ENCODE data around the gene C14orf39. TPM values are rescaled to one million over a fixed set of nuclear protein-coding genes. Genes with fewer than 3 reads are reported as not detected.

Gene C14orf39
- total and polyA plus RNA-seq, 2 of the 13 experiments (the other 11 are each of a cell fraction or from before 2014, with no cell fraction given) = not detected

- BruUV-seq (replicated peaks) = no TSS peak
- Histone ChIP-seq H3K4me3 (replicated peaks in 1 of 3; ENCODE audit: insufficient read depth in 1 of 3, low read depth in 2 of 3, low read length in 3 of 3) (no peak overlapping the region), H3K4me2 (ENCODE audit: low read depth, low read length) (no peak overlapping the region), H3K27ac (ENCODE audit: extremely low read length, insufficient read depth, low read length) (no peak overlapping the region), H3K4me1 (ENCODE audit: insufficient read depth, low read length) (no peaks in the 10 kb centered on the region), H3K9me3 (ENCODE audit: low read length) (no peaks in the 10 kb centered on the region), H3K36me3 (replicated peaks in 1 of 2; ENCODE audit: control insufficient read depth in 1 of 2, insufficient read depth in 2 of 2, low read length in 2 of 2) (no peaks in the 10 kb centered on the region), H3K9ac (ENCODE audit: insufficient read depth, low read depth, low read length) (no peak overlapping the region), H2AFZ (ENCODE audit: low read length) (no peak overlapping the region), H3K27me3 (ENCODE audit: control insufficient read depth in 1 of 2, insufficient read depth in 2 of 2, low read length in 2 of 2) (peaks cover 0 to 49% of the 10 kb centered on the region in 2 experiments; a peak in 3 of 5 replicates), H4K20me1 (ENCODE audit: insufficient read depth, low read length) (no peaks in the 10 kb centered on the region), H3K79me2 (ENCODE audit: insufficient read depth, low read length) (no peaks in the 10 kb centered on the region)
- 54% methylated on average over 27 of the region's 48 CpGs for WGBS (ENCODE audit: low lambda C conversion rate)
- no peak for DNase-seq (ENCODE audit: low spot score)
- in situ Hi-C loops (cut with HindIII; ENCODE audit: extremely low pct_ligation_motif_present, low pct_unique_long_range_greater_than_20kb) = no loop called here
- no peak for TF ChIP-seq SOX5 (CRISPR knock-in tag; IDR thresholded peaks at IDR 0.05; ENCODE audit: borderline replicate concordance)
- TF ChIP-seq SMARCC2 (IDR thresholded peaks at IDR 0.05) = no peak
- no peak for TF ChIP-seq ZNF331 (CRISPR knock-in tag; IDR thresholded peaks at IDR 0.05)
- TF ChIP-seq ZNF260 (CRISPR knock-in tag; IDR thresholded peaks at IDR 0.05; ENCODE audit: borderline replicate concordance, low read depth) = no peak
- no peak for TF ChIP-seq ZNF704 (CRISPR knock-in tag; IDR thresholded peaks at IDR 0.05; ENCODE audit: borderline replicate concordance)
- TF ChIP-seq KAT7 (CRISPR knock-in tag; IDR thresholded peaks at IDR 0.05; ENCODE audit: borderline replicate concordance) = no peak
- no peak for TF ChIP-seq ZSCAN12 (CRISPR knock-in tag; IDR thresholded peaks at IDR 0.05)
- no peak for TF ChIP-seq ZFP41 (CRISPR knock-in tag; IDR thresholded peaks at IDR 0.05; ENCODE audit: borderline replicate concordance)
- TF ChIP-seq REPIN1 (CRISPR knock-in tag; IDR thresholded peaks at IDR 0.05; ENCODE audit: borderline replicate concordance, low read depth) = no peak
- no peak for TF ChIP-seq ZNF414 (CRISPR knock-in tag; IDR thresholded peaks at IDR 0.05)
- no peak for TF ChIP-seq ASH2L (IDR thresholded peaks at IDR 0.05; ENCODE audit: insufficient read length, low read depth, low read length)
- no peak for TF ChIP-seq ZBTB46 (CRISPR knock-in tag; IDR thresholded peaks at IDR 0.05; ENCODE audit: borderline replicate concordance)
- no peak for TF ChIP-seq TFAP4 (IDR thresholded peaks at IDR 0.05; ENCODE audit: borderline replicate concordance, low read depth)
- no peak for TF ChIP-seq ZBTB26 (CRISPR knock-in tag; IDR thresholded peaks at IDR 0.05; ENCODE audit: borderline replicate concordance)
- TF ChIP-seq FOXJ3 (CRISPR knock-in tag; IDR thresholded peaks at IDR 0.05; ENCODE audit: borderline replicate concordance) = no peak
- FAIRE-seq = no peak
- no peak for ATAC-seq
- ChIA-PET POLR2A (no interaction called here), CTCF (ENCODE audit: low intra/inter-chr PET ratio, low total read pairs) (no interaction called here)
- intact Hi-C loops (cut with micrococcal nuclease; ENCODE audit: unreplicated experiment) = no loop called here
These were observed 21.3 kb upstream of the C14orf39 start for GRCh38 chr14:60506985-60507829.
